Ascending aorta (tissue), 2 donors: ENCODE results near the gene TRIM2. TPM values are rescaled to one million over a fixed set of nuclear protein-coding genes. Genes with fewer than 3 reads are reported as not detected.

ENCODE experiments used
- DNase-seq, 2 donors: peaks; one replicate each; pipeline ENCODE4 v3.0.0-alpha.2; 2019; ENCODE audit warnings: low spot score in 2 of 2
- H3K27ac ChIP-seq, 2 donors: fragments of 200-600 bp; sonication (generic); one replicate each; pipeline ENCODE4 v1.5.1; 2016 to 2017; ENCODE audit warnings: mild to moderate bottlenecking in 1 of 2
- H3K27me3 ChIP-seq: fragments of 200-600 bp; sonication (generic); one replicate; pipeline ENCODE4 v1.5.1; 2017
- H3K36me3 ChIP-seq, 2 donors: fragments of 200-600 bp; sonication (generic); one replicate each; pipeline ENCODE4 v1.5.1; 2016
- H3K4me1 ChIP-seq, 2 donors: fragments of 200-600 bp; sonication (generic); one replicate each; pipeline ENCODE4 v1.5.1; 2016 to 2017; ENCODE audit warnings: mild to moderate bottlenecking in 1 of 2
- H3K4me3 ChIP-seq, 2 donors: fragments of 200-600 bp; sonication (generic); one replicate each; pipeline ENCODE4 v1.5.1; 2016 to 2017; ENCODE audit warnings: mild to moderate bottlenecking in 1 of 2
- H3K9me3 ChIP-seq, 2 donors: fragments of 200-600 bp; sonication (generic); one replicate each; pipeline ENCODE4 v1.5.1; 2016
- CTCF ChIP-seq, 3 experiments: fragments of 200-600 bp in 2 of 3; fragments of 450-650 bp in 1 of 3; sonication (generic) in 2 of 3; IDR thresholded peaks; one replicate each; pipeline ENCODE4 v1.5.1; 2016 to 2019; ENCODE audit warnings: antibody characterized with exemption in 3 of 3, mild to moderate bottlenecking in 1 of 3, moderate library complexity in 1 of 3
- intact Hi-C: fragments of 100-400 bp; cut with DNase I; formaldehyde crosslinking; loops from one replicate; pipeline ENCODE4 v1.15.1; 2023
- total RNA-seq: library from RNA; depleted of rRNA; stranded (reverse); fragments of >200 nt; gene quantifications from one replicate; pipeline ENCODE4 v1.1.0, GENCODE V29; 2016

The TRIM2 gene
- total RNA-seq, 1 donor from 2014 or later, result 33.3 TPM

GRCh38 chr4:153170407-153170806 lies 33.8 kb upstream of the TRIM2 start:
- Histone ChIP-seq H3K27ac (no peak overlapping the region), H3K9me3 (no peaks in the 10 kb centered on the region), H3K4me3 (no peak overlapping the region), H3K36me3 (no peaks in the 10 kb centered on the region), H3K4me1 (no peaks in the 10 kb centered on the region), H3K27me3 (no peaks in the 10 kb centered on the region)
- intact Hi-C loops, result no loop called here
- TF ChIP-seq CTCF (IDR thresholded peaks at IDR 0.05), result no peak
- DNase-seq, result no peak

- TF ChIP-seq CTCF (IDR thresholded peaks at IDR 0.05), result no peak
- no peaks in the 10 kb centered on the region for H3K9me3 ChIP-seq
- DNase-seq, result peak in 1 of 2 donors; percentile 41
- H3K36me3 ChIP-seq, result no peaks in the 10 kb centered on the region
- no peak overlapping the region for H3K27ac ChIP-seq
- intact Hi-C loops, result no loop called here
- no peak overlapping the region for H3K4me3 ChIP-seq
- no peaks in the 10 kb centered on the region for H3K4me1 ChIP-seq
- H3K27me3 ChIP-seq, result no peaks in the 10 kb centered on the region
Measured at GRCh38 chr4:153174821-153175567, 29.2 kb upstream of the TRIM2 start.

GRCh38 chr4:153176938-153177337 lies 27.3 kb upstream of the TRIM2 start:
- no peak overlapping the region for H3K27ac ChIP-seq
- H3K4me1 ChIP-seq, result no peaks in the 10 kb centered on the region
- DNase-seq, result peak in 1 of 2 donors; percentile 38
- no peak overlapping the region for H3K4me3 ChIP-seq
- H3K36me3 ChIP-seq, result no peaks in the 10 kb centered on the region
- H3K9me3 ChIP-seq, result no peaks in the 10 kb centered on the region
- intact Hi-C loops, result no loop called here
- no peak for TF ChIP-seq CTCF (IDR thresholded peaks at IDR 0.05)
- no peaks in the 10 kb centered on the region for H3K27me3 ChIP-seq

DNA sequence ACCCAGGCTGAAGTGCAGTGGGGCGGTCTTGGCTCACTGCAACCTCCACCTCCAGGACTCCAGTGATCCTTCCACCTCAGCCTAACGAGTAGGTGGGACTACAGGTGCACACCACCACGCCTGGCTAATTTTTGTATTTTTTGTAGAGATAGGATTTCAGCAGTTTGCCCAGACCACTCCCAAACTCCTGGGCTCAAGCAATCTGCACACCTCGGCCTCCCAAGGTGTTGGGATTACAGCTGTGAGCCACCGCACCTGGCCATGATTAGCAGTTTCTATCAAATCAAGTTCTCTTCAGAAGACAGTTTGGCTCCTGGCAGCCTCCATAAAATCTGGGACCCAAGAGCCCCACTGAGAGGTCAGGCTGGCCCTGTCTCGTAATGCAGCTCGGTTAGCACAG lies 26.4 kb upstream of the TRIM2 start:
- no peaks in the 10 kb centered on the region for H3K9me3 ChIP-seq
- DNase-seq, result peak in 1 of 2 donors; percentile 43
- no peaks in the 10 kb centered on the region for H3K36me3 ChIP-seq
- intact Hi-C loops, result no loop called here
- no peak overlapping the region for H3K4me3 ChIP-seq
- no peaks in the 10 kb centered on the region for H3K4me1 ChIP-seq
- no peak overlapping the region for H3K27ac ChIP-seq
- no peaks in the 10 kb centered on the region for H3K27me3 ChIP-seq
- no peak for TF ChIP-seq CTCF (IDR thresholded peaks at IDR 0.05)

GRCh38 chr4:153179100-153179499 lies 25.1 kb upstream of the TRIM2 start:
- no peak for DNase-seq
- Histone ChIP-seq H3K4me1 (no peaks in the 10 kb centered on the region), H3K9me3 (no peaks in the 10 kb centered on the region), H3K27ac (no peak overlapping the region), H3K4me3 (no peak overlapping the region), H3K36me3 (no peaks in the 10 kb centered on the region), H3K27me3 (no peaks in the 10 kb centered on the region)
- intact Hi-C loops, result no loop called here
- TF ChIP-seq CTCF (IDR thresholded peaks at IDR 0.05), result no peak
